Panc1 (cell line): Measurements from ENCODE around the gene DCTD. TPM values are rescaled to one million over a fixed set of nuclear protein-coding genes. Genes with fewer than 3 reads are reported as not detected.

Experiments used
- ATAC-seq: fragments of 200-7000 bp; cut with Tn5 transposase; 2 replicates; pipeline ENCODE4 v1.9.1; 2020; ENCODE audit warnings: mild to moderate bottlenecking, moderate library complexity
- BruUV-seq: library from RNA; stranded (reverse); fragments of 400-500 nt; replicated peaks from 2 replicates; lab custom pipeline; 2021; lab: Mats Ljungman, UMichigan
- CTCF ChIA-PET: fragments of 300-600 bp; sonication (Branson Sonifier 250); formaldehyde crosslinking; loops from one replicate; lab custom pipeline; 2022; ENCODE audit warnings: antibody characterized with exemption; lab: Charles Lee
- POLR2A ChIA-PET: fragments of 300-600 bp; sonication (Branson Sonifier 250); formaldehyde crosslinking; loops from one replicate; lab custom pipeline; 2022; ENCODE audit warnings: antibody characterized with exemption; lab: Charles Lee
- DNase-seq: peaks from one replicate; pipeline ENCODE4 v3.0.0-alpha.2; 2010; ENCODE audit warnings: low read depth, low spot score
- H3K27ac ChIP-seq: 2 replicates; pipeline ENCODE4 v1.5.1; 2011; ENCODE audit warnings: mild to moderate bottlenecking, low read length, inconsistent platforms
- H3K27me3 ChIP-seq: fragments of 200-500 bp; sonication (Bioruptor generic); 2 replicates; pipeline ENCODE4 v1.6.0; 2014; ENCODE audit warnings: low read length, inconsistent platforms; ENCODE audit not compliant: control insufficient read depth, insufficient read depth
- H3K36me3 ChIP-seq: fragments of 200-500 bp; sonication (Bioruptor generic); 2 replicates; pipeline ENCODE4 v1.5.1; 2014; ENCODE audit warnings: inconsistent platforms, mild to moderate bottlenecking, low read length, moderate library complexity; ENCODE audit not compliant: control insufficient read depth, insufficient read depth
- H3K4me1 ChIP-seq: 2 replicates; pipeline ENCODE4 v1.5.1; 2011; ENCODE audit warnings: inconsistent platforms, mild to moderate bottlenecking, low read length, moderate library complexity; ENCODE audit not compliant: control insufficient read depth, insufficient read depth
- H3K4me3 ChIP-seq, 2 experiments: 2 replicates each; pipeline ENCODE4 v1.5.1; 2011 to 2012; ENCODE audit warnings: low read depth in 2 of 2, low read length in 2 of 2, mild to moderate bottlenecking in 2 of 2, inconsistent platforms in 1 of 2, moderate library complexity in 1 of 2
- H3K9me3 ChIP-seq: fragments of 200-500 bp; sonication (Bioruptor generic); 2 replicates; pipeline ENCODE4 v1.5.1; 2014; ENCODE audit warnings: low read depth, mild to moderate bottlenecking, inconsistent platforms, low read length, moderate library complexity; ENCODE audit not compliant: control insufficient read depth, insufficient read depth
- CTCF ChIP-seq: fragments of 450-650 bp; IDR thresholded peaks from 2 replicates; pipeline ENCODE4 v1.5.1; 2017; ENCODE audit warnings: mild to moderate bottlenecking
- POLR2AphosphoS5 ChIP-seq: IDR thresholded peaks from 2 replicates; pipeline ENCODE4 v1.6.1; 2012; ENCODE audit warnings: mild to moderate bottlenecking, low read depth, low read length, moderate library complexity
- REST ChIP-seq, 2 experiments: IDR thresholded peaks; 2 replicates each; pipeline ENCODE4 v1.6.1; 2011 to 2012; ENCODE audit warnings: low read depth in 2 of 2, control low read depth in 1 of 2, low read length in 1 of 2, mild to moderate bottlenecking in 1 of 2, moderate library complexity in 1 of 2; ENCODE audit not compliant: insufficient read depth in 1 of 2
- SIN3A ChIP-seq: IDR thresholded peaks from 2 replicates; pipeline ENCODE4 v1.6.1; 2012; ENCODE audit warnings: low read depth, mild to moderate bottlenecking, low read length, moderate library complexity, borderline replicate concordance; ENCODE audit not compliant: insufficient read depth
- TCF7L2 ChIP-seq: IDR thresholded peaks from 2 replicates; pipeline ENCODE4 v1.6.1; 2011; ENCODE audit warnings: mild to moderate bottlenecking, low read depth, low read length, inconsistent platforms
- in situ Hi-C: cut with HindIII; loops from 2 replicates; pipeline ENCODE4 v1.10.0; 2016; ENCODE audit warnings: low sequenced_read_pairs, low pct_unique_long_range_greater_than_20kb
- intact Hi-C: fragments of 100-400 bp; cut with micrococcal nuclease; formaldehyde crosslinking; loops from one replicate; pipeline ENCODE4 v1.10.0; 2022; ENCODE audit not compliant: unreplicated experiment
- total RNA-seq: library from RNA; stranded (reverse); gene quantifications from one replicate; pipeline ENCODE4 v1.2.1, GENCODE V29; 2021; ENCODE audit not compliant: unreplicated experiment

The DCTD gene
- total RNA-seq, 1 experiment from 2014 or later: 77.0 TPM

GRCh38 chr4:182872886-182873285 is 44.3 kb downstream of the DCTD start:
- no peak overlapping the region for H3K4me3 ChIP-seq
- ATAC-seq: no peak
- no peak overlapping the region for H3K27ac ChIP-seq
- BruUV-seq: no TSS peak
- H3K36me3 ChIP-seq: no peaks in the 10 kb centered on the region
- intact Hi-C loops (no loop called here), in situ Hi-C loops (no loop called here)
- no peaks in the 10 kb centered on the region for H3K27me3 ChIP-seq
- no peaks in the 10 kb centered on the region for H3K4me1 ChIP-seq
- CTCF ChIA-PET: no interaction called here
- no peaks in the 10 kb centered on the region for H3K9me3 ChIP-seq
- POLR2A ChIA-PET: no interaction called here
- no peak for TF ChIP-seq REST (IDR thresholded peaks at IDR 0.05; ENCODE audit: insufficient read depth in 1 of 2, low read depth in 2 of 2, low read length in 1 of 2)
- TF ChIP-seq TCF7L2: no peak
- no peak for TF ChIP-seq SIN3A
- TF ChIP-seq CTCF: no peak
- no peak for TF ChIP-seq POLR2AphosphoS5
- no peak for DNase-seq

- BruUV-seq: no TSS peak
- in situ Hi-C loops (no loop called here), intact Hi-C loops (no loop called here)
- H3K9me3 ChIP-seq: no peaks in the 10 kb centered on the region
- H3K27me3 ChIP-seq: no peaks in the 10 kb centered on the region
- H3K27ac ChIP-seq: no peak overlapping the region
- ChIA-PET CTCF (no interaction called here), POLR2A (interaction anchor here (0.6 kb wide), 1 partner anchor 1119 kb away, joined by 13 read pairs; no protein-coding TSS in a partner anchor)
- DNase-seq (no peak), ATAC-seq (no peak)
- no peaks in the 10 kb centered on the region for H3K36me3 ChIP-seq
- no peak for TF ChIP-seq POLR2AphosphoS5
- no peak for TF ChIP-seq CTCF
- TF ChIP-seq TCF7L2: no peak
- no peak for TF ChIP-seq REST (IDR thresholded peaks at IDR 0.05; ENCODE audit: insufficient read depth in 1 of 2, low read depth in 2 of 2, low read length in 1 of 2)
- no peak for TF ChIP-seq SIN3A
- H3K4me3 ChIP-seq: no peak overlapping the region
- no peaks in the 10 kb centered on the region for H3K4me1 ChIP-seq
Measured at GRCh38 chr4:182871616-182872015, 45.6 kb downstream of the DCTD start.
